Measurements from ENCODE around the gene MRM3.
"Not testable (repeated sequence)": the region's sequence is repeated elsewhere in the genome, so short reads cannot be mapped to it uniquely, and the experiment has no call there.

MRM3 gene

DNA sequence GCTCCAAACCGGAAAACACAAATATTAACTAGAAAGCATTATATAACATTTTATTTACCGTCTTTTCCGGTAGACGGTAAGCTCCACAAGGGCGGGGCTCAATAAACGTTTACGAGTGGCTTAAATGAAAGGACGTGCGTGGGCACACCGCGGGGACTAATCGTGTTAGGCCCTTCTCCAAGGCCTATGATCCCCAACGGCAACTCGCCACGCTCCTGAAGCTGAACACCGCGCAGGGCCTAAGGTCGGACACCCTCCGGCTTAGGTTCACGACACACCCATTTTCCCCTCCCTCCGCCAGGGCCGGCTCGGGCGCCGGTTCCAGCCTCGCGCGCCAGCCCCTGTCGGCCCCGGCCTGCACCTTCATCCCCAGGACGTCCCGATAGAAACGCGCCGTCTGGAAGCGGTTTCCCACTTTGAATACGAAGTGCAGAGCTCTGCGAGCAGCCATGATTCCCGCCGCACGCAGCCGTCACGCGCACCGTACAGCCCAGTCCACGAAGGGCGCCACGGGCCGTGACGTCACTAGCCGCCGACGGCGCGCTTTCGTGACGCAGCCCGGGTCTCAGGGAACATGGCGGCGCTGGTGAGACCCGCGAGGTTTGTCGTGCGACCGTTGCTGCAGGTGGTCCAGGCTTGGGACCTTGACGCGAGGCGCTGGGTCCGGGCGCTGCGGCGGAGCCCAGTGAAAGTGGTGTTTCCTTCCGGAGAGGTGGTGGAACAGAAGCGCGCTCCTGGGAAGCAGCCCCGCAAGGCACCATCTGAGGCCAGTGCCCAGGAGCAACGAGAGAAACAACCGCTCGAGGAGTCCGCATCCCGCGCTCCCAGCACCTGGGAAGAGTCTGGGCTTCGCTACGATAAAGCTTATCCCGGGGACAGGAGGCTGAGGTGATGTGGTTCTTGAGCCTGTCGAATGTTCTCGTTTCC, at the start of gene MRM3, which contains the start of gene GLOD4:
TSS of gene MRM3 (plus strand) at position 549 of the 927 bp plus-strand sequence. CDS start at position 575, 26 bp downstream.
TSS of gene GLOD4 (minus strand) at position 476 of the 927 bp plus-strand sequence. CDS start at position 451, 25 bp downstream.
- peak; percentile 90 for DNase-seq

GRCh38 chr17:732902-733720, 49.0 kb upstream of the MRM3 start:
- DNase-seq = peak; percentile 48

GRCh38 chr17:733743-734142, 48.4 kb upstream of the MRM3 start:
- no peak for DNase-seq

DNA sequence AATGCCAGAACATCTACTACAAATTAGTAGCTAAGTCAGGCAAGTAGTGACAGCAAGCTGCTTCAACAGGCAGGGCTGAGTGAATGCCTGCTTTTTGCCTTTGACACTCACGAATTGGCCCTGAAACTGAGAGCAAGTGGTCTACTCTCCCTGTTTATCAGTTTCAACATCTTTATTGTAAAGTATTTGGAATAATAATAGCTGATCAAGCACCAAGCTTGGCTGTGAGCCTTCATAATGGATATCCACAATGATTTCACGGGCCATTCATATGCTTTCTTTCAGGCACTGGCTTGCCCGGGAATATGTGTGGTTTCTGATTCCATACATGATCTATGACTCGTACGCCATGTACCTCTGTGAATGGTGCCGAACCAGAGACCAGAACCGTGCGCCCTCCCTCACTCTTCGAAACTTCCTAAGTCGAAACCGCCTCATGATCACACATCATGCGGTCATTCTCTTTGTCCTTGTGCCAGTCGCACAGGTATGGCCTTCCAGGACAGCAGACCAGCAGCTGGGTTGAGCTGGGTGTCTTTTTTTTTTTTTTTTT, 44.5 kb upstream of the MRM3 start:
- DNase-seq = no peak

DNA sequence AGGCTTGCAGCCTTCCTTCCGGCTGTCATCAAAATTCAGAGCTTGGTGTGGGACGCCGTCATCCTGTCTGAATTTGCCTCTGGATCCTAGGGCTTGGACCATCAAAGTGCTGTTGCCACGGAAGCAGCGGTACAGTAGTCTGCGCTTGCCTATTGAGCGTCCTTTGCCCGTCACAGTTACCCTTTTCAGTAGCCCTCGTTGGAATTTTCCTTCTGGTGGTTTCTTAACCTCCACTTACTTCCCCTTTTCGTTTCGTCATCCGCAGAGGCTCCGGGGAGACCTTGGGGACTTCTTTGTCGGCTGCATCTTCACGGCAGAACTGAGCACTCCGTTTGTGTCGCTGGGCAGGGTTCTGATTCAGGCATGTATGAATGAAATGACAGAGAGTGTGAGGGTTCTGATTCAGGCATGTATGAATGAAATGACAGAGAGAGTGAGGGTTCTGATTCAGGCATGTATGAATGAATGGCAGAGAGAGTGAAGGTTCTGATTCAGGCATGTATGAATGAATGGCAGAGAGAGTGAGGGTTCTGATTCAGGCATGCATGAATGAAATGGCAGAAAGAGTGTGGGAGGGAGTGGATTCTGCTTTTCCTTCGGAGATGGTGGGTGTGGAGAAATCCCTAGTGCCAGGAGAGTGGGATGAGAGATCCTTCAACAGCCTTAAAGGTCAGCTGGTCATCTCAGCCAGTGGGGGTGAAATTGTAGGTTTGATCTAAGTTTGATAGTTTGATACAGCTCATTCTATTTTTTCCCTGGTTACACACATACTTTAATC, 41.7 kb upstream of the MRM3 start:
- DNase-seq = peak; percentile 79

GRCh38 chr17:742147-742793, 39.9 kb upstream of the MRM3 start:
- no peak for DNase-seq

DNA sequence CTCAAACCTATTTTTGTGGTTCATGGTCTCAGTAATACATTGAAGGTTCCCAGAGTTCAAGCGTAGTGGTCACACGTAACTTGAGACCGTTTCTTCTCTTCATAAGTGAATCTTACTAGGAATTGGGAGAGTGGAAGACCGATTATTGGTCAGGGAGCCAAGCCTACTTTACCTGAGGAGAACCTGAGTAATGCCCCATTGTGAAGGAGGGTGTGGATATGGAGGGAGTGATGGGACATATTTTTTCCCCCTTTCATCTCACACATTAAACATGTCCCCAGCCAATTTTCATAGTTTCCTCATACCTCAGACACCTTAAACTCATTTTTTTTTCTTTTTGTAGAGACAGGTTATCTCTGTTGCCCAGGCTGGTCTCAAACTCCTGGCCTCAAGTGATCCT, 39.0 kb upstream of the MRM3 start:
- DNase-seq = no peak

DNA sequence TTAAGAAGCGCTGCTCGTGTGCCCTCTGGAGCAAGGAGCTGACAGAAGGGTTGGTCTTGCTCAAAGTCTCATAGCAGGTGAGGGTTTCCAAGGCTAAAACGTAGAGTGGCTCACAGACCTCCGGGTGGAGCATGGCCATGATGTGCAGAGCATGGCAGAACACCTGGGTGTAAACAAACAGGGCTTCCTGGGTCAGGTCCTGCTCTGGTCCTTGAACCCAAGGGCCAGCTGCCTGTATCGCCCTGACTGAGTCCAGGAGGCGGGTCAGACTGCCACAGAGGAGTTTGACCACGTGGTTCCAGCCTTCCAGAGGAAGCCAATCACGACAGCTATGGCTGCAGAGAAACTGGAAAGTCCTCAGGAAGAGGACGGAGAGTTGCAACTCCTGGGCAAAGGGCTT, 37.2 kb upstream of the MRM3 start:
- DNase-seq = no peak

DNA sequence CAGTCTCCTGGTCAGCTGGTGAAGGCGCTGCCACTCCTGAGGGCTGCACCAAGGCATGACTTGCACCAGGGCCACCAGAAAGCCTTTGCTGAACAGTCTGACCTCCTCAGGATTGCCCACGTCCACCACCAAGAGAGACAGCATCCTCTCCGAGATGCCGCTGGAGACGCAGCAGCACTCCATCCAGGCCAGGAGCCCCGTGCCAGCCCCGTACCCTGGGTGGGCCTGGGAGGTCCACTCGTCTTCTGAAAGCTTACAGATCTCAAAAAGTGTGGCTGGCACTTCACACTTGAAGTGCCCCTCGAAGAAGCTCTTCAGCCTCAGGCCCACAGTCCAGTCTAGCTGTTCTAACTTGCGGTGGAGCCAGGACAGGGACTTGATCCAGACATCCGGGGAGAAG, 36.7 kb upstream of the MRM3 start:
- no peak for DNase-seq

GRCh38 chr17:746181-746580, 36.0 kb upstream of the MRM3 start:
- DNase-seq = no peak

DNA sequence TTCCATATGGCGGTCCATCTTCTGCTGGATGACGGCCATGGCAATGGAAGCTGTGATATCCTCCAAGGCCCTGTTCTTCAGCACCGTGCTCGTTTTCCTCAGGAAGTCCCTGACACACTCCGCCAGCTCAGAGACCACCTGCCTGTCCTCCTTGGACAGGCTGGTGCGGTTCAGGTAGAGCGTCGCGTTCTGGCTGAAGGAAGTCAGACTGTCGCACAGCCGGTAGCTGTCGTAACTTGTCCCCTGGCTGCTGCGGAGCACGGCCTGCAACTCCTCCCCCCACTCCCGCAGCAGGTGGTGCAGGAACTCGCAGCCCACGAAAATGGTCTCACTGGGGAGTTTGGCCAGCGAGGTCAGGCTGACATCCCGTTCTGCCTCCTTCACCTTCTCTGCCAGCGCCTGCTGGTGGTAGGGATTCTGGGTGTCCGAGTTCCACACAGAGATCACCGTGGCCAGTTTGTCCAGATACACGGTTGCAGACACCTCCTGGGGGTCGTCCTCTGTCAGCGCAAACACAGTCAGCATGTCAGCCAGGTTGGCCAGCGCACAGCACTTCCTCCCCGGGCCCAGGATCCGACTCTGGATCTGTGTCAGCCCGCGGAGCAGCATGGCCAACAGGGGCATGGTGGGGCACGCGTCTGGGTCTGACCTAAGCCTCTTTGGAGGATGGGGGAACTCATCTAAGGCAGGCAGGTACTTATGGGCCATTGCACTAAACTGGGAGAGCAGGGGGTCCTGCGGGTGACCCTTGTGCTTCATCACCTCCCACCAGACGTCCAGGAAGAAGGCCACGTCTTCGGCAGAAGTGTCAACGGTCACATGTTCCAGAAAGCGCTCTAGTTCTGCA, 35.1 kb upstream of the MRM3 start:
- DNase-seq = no peak

GRCh38 chr17:748604-749003, 33.5 kb upstream of the MRM3 start:
- DNase-seq = not testable (repeated sequence)

DNA sequence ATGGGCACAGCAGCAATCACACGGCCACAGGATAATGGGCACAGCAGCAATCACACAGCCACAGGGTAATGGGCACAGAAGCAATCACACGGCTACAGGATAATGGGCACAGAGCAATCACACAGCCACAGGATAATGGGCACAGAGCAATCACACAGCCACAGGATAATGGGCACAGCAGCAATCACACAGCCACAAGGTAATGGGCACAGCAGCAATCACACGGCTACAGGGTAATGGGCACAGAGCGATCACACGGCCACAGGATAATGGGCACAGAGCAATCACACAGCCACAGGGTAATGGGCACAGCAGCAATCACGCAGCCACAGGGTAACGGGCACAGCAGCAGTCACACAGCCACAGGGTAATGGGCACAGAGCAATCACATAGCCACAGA, 32.8 kb upstream of the MRM3 start:
- DNase-seq = not testable (repeated sequence)

- DNase-seq = no peak
These were observed 31.6 kb upstream of the MRM3 start for GRCh38 chr17:750431-751037.

GRCh38 chr17:751269-752001, 30.7 kb upstream of the MRM3 start:
- DNase-seq = peak; percentile 69

- DNase-seq = peak; percentile 92
These were observed 30.0 kb upstream of the MRM3 start, which contains the start of gene GEMIN4 for GRCh38 chr17:752002-752619. Gene GEMIN4, minus strand, starts transcription at chr17:752264. Its CDS starts 122 bp downstream, at chr17:752142.

GRCh38 chr17:752620-753219, 29.4 kb upstream of the MRM3 start:
- DNase-seq = peak; percentile 73

DNA sequence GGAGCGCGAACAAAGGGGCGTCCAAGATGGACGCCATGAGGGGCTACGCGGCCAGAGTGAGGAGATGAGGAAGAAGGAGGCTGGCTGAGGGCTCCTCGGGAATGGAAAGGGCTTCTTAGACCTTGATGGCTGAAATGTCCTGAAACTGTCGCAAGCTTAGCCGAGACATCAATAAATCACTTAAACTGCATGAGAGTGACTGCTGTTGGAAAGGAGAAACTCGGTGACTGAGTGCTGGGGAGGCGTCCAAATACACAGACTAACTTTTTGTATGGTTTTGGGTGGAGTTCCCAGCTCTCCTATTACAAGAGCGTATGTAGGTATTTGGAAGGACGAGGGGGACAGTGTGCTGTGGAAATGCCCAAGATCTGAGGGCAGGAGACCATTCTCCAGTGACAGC, 28.7 kb upstream of the MRM3 start:
- no peak for DNase-seq
